Esophagus squamous epithelium (tissue), 4 donors: Measurements from ENCODE around the gene CACNA1D.

ENCODE experiments used
- CTCF ChIP-seq, 6 experiments: fragments of 450-650 bp in 4 of 6; fragments of 200-600 bp in 2 of 6; sonication (generic) in 2 of 6; IDR thresholded peaks; one replicate each; pipeline ENCODE4 v1.5.1; 2016 to 2019; ENCODE audit warnings: antibody characterized with exemption in 6 of 6, mild to moderate bottlenecking in 4 of 6, moderate library complexity in 4 of 6
- POLR2A ChIP-seq, 4 donors: fragments of 450-650 bp; IDR thresholded peaks; one replicate each; pipeline ENCODE4 v1.6.1; 2017; ENCODE audit warnings: antibody characterized with exemption in 4 of 4, mild to moderate bottlenecking in 4 of 4, moderate library complexity in 3 of 4

GRCh38 chr3:53803816-53804695 lies 309.6 kb downstream of the CACNA1D start:
- TF ChIP-seq POLR2A (IDR thresholded peaks at IDR 0.05) = no peak
- no peak for TF ChIP-seq CTCF (IDR thresholded peaks at IDR 0.05)
